ENCODE data around the gene CHAT.

DNA sequence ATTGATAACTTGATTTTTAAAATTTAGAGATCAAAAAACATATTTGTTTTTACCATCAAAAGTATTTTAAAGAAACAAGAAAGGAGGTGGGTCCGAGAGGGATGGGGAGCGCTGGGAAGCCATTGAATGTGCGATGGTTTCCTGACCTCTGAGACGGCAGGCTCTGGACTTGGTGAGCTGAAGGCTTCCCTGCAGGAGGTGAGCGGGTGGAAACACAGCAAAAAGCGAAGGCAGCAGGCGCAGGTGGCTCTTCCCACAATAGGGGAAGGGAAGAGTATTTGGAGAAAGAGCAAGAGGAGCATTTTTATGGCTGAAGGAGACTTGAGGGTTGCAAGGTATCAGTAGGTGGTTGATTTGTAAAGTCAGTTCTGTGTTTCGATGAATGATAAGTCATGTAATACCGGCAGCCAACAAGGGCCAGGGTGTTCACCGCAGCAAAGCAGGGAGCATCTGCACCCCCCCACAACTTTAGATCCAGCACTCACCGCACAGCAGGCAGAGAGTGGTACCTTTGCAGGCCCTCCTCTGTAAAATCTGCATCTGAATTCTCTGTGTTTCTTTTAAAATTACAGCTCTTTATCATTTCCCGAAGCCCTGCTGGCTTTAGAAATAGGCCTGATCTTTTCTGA lies 76.2 kb downstream of the CHAT start:
- TF ChIP-seq, protein P1, sequence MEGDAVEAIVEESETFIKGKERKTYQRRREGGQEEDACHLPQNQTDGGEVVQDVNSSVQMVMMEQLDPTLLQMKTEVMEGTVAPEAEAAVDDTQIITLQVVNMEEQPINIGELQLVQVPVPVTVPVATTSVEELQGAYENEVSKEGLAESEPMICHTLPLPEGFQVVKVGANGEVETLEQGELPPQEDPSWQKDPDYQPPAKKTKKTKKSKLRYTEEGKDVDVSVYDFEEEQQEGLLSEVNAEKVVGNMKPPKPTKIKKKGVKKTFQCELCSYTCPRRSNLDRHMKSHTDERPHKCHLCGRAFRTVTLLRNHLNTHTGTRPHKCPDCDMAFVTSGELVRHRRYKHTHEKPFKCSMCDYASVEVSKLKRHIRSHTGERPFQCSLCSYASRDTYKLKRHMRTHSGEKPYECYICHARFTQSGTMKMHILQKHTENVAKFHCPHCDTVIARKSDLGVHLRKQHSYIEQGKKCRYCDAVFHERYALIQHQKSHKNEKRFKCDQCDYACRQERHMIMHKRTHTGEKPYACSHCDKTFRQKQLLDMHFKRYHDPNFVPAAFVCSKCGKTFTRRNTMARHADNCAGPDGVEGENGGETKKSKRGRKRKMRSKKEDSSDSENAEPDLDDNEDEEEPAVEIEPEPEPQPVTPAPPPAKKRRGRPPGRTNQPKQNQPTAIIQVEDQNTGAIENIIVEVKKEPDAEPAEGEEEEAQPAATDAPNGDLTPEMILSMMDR (optimal IDR thresholded peaks at IDR 0.05 in 1 of 3, IDR thresholded peaks at IDR 0.05 in 1 of 3, conservative IDR thresholded peaks at IDR 0.05 in 1 of 3; ENCODE audit: extremely low read depth in 1 of 3, insufficient read depth in 2 of 3, low read length in 3 of 3), result no peak
- TF ChIP-seq EZH2 (IDR thresholded peaks at IDR 0.05; ENCODE audit: low read length), result no peak
